A549 (cell line): Measurements from ENCODE around the gene SLC25A34.

Experiments
- CEBPB ChIP-seq, 2 experiments: fragments of >200 bp in 1 of 2; sonication (Bioruptor Twin) in 1 of 2; formaldehyde crosslinking in 1 of 2; IDR thresholded peaks; 2 replicates each; pipeline ENCODE4 v1.6.1; 2012 to 2016
- E2F6 ChIP-seq: IDR thresholded peaks from 2 replicates; pipeline ENCODE4 v1.6.1; 2012; ENCODE audit warnings: low read depth, borderline replicate concordance
- HEYL ChIP-seq: fragments of 250-450 bp; sonication (Bioruptor Pico); IDR thresholded peaks from 2 replicates; pipeline ENCODE4 v1.8.0; 2021; ENCODE audit warnings: mild to moderate bottlenecking, moderate library complexity
- NFE2L2 ChIP-seq: fragments of 150-350 bp; conservative IDR thresholded peaks from 2 replicates; pipeline ENCODE4 v1.6.1; 2014; ENCODE audit warnings: low read length
- POLR2A ChIP-seq: IDR thresholded peaks from 2 replicates; pipeline ENCODE4 v1.6.1; 2012; ENCODE audit warnings: mild to moderate bottlenecking, low read length
- ZFP36 ChIP-seq: fragments of 450-650 bp; IDR thresholded peaks from 2 replicates; pipeline ENCODE4 v1.6.1; 2014; ENCODE audit warnings: borderline replicate concordance; ENCODE audit not compliant: partially characterized antibody

GRCh38 chr1:15701784-15702183 lies 34.3 kb upstream of the SLC25A34 start:
- TF ChIP-seq CEBPB (IDR thresholded peaks at IDR 0.05) (no peak), HEYL (CRISPR knock-in tag) (no peak), POLR2A (no peak), ZFP36 (no peak), NFE2L2 (no peak), E2F6 (no peak)
